Osteocyte (in vitro differentiated cells): ENCODE measurements around the gene GINM1. TPM values are rescaled to one million over a fixed set of nuclear protein-coding genes. Genes with fewer than 3 reads are reported as not detected.
A peak's percentile ranks its signal among the peaks of the same experiment; 100 is the strongest.

ENCODE experiments used
- DNase-seq: peaks from one replicate; pipeline ENCODE4 v3.0.0; 2021; ENCODE audit warnings: mixed read lengths; ENCODE audit not compliant: unreplicated experiment; ENCODE audit errors: extremely low spot score
- H3K27ac Mint-ChIP-seq: one replicate; pipeline ENCODE4 v1.8.0; 2021; ENCODE audit warnings: mild to moderate bottlenecking, mixed read lengths; ENCODE audit not compliant: unreplicated experiment
- H3K27me3 Mint-ChIP-seq: one replicate; pipeline ENCODE4 v1.8.0; 2021; ENCODE audit warnings: mixed read lengths; ENCODE audit not compliant: unreplicated experiment
- H3K36me3 Mint-ChIP-seq: one replicate; pipeline ENCODE4 v1.8.0; 2021; ENCODE audit warnings: mixed read lengths; ENCODE audit not compliant: unreplicated experiment
- H3K4me1 Mint-ChIP-seq: one replicate; pipeline ENCODE4 v1.8.0; 2021; ENCODE audit warnings: mixed read lengths; ENCODE audit not compliant: unreplicated experiment
- H3K4me3 Mint-ChIP-seq: one replicate; pipeline ENCODE4 v1.8.0; 2021; ENCODE audit warnings: mild to moderate bottlenecking, moderate library complexity, mixed read lengths; ENCODE audit not compliant: unreplicated experiment
- H3K9me3 Mint-ChIP-seq: one replicate; pipeline ENCODE4 v1.8.0; 2021; ENCODE audit warnings: mixed read lengths; ENCODE audit not compliant: unreplicated experiment
- total RNA-seq: library from RNA; stranded (reverse); gene quantifications from 2 replicates; pipeline ENCODE4 v1.2.1, GENCODE V29; 2021
- TF ChIP-seq, protein P1 (sequence below): fragments of 200-600 bp; sonication (generic); IDR thresholded peaks from 2 replicates; pipeline ENCODE4 v1.5.0; 2021; ENCODE audit warnings: antibody characterized with exemption, mild to moderate bottlenecking, moderate library complexity

Gene GINM1
- total RNA-seq, 1 donor from 2014 or later: 66.2 TPM

DNA sequence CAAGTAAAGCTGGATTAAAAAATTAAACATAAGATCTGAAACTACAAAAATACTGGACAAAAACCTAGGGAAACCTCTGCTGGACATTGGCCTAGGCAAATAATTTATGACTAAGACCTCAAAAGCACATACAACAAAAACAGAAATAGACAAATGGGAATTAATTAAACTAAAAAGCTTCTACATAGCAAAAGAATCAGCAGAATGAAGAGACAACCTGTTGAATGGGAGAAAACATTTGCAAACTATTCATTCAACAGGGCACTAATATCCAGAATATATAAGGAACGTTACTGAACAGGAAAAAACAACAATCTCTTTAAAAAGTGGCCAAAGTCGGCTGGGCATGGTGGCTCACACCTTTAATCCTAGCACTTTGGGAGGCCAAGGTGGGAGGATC, 6.8 kb upstream of the GINM1 start:
- TF ChIP-seq, protein P1, sequence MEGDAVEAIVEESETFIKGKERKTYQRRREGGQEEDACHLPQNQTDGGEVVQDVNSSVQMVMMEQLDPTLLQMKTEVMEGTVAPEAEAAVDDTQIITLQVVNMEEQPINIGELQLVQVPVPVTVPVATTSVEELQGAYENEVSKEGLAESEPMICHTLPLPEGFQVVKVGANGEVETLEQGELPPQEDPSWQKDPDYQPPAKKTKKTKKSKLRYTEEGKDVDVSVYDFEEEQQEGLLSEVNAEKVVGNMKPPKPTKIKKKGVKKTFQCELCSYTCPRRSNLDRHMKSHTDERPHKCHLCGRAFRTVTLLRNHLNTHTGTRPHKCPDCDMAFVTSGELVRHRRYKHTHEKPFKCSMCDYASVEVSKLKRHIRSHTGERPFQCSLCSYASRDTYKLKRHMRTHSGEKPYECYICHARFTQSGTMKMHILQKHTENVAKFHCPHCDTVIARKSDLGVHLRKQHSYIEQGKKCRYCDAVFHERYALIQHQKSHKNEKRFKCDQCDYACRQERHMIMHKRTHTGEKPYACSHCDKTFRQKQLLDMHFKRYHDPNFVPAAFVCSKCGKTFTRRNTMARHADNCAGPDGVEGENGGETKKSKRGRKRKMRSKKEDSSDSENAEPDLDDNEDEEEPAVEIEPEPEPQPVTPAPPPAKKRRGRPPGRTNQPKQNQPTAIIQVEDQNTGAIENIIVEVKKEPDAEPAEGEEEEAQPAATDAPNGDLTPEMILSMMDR: no peak
- Mint-ChIP-seq H3K36me3 (no peaks in the 10 kb centered on the region), H3K27ac (no peak overlapping the region), H3K4me1 (no peaks in the 10 kb centered on the region), H3K9me3 (no peaks in the 10 kb centered on the region), H3K27me3 (peaks cover 57% of the 10 kb centered on the region), H3K4me3 (no peak overlapping the region)
- DNase-seq: no peak

DNA sequence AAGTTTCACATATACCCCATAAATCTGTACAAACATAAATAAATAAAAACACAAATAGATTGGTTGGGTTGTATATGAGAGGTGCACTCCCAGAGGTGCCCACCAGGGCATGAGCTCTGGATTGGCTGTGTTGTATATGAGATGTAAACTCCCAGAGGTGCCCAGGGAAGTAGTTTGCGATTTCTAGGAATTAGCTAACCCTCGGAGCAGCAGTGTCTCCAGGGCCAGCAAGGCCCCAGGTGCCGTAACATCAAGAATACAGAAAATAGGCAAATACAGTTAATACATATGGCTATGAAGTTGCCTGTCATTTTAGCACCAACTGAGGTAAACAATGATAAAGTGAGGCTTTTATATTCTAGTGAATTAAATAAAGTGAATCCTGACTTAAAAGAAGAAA, 5.4 kb upstream of the GINM1 start:
- Mint-ChIP-seq H3K27me3 (peaks cover 44% of the 10 kb centered on the region), H3K9me3 (no peaks in the 10 kb centered on the region), H3K36me3 (no peaks in the 10 kb centered on the region), H3K4me3 (no peak overlapping the region), H3K27ac (no peak overlapping the region), H3K4me1 (peaks cover 4% of the 10 kb centered on the region)
- DNase-seq: no peak
- TF ChIP-seq, protein P1: peak; percentile 50

DNA sequence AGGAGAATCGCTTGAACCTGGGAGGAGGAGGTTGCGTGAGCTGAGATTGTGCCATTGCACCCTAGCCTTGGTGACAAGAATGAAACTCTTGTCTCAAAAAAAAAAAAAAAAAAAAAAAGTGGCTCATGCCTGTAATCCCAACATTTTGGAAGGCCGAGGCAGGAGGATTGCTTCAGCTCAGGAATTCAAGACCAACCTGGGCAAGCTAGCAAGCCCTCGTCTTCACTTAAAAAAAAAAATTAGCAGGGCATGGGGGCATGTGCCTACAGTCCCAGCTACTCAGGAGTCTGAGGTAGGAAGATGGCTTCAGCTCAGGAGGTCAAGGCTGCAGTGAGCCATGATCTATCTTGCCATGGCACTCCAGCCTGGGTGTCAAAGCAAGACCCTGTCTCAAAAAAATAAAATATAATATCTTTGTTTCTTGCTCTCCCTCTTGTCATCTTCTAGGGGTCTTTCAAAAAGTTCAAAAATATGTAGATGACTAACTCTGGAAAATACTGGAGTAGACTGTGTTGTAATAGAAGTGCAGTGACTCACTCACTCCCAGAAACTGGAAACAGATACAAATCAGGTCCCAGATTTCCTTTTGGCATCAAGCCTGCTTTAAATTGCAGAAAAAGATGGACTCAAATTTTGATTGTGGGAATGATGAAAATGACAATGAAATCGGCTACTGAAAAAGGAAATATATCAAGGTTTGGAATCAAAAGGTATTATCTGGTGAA, 2.8 kb upstream of the GINM1 start:
- Mint-ChIP-seq H3K4me3 (no peak overlapping the region), H3K4me1 (peaks cover 15% of the 10 kb centered on the region), H3K27ac (no peak overlapping the region), H3K36me3 (no peaks in the 10 kb centered on the region), H3K9me3 (no peaks in the 10 kb centered on the region), H3K27me3 (peaks cover 23% of the 10 kb centered on the region)
- no peak for DNase-seq
- TF ChIP-seq, protein P1: no peak

DNA sequence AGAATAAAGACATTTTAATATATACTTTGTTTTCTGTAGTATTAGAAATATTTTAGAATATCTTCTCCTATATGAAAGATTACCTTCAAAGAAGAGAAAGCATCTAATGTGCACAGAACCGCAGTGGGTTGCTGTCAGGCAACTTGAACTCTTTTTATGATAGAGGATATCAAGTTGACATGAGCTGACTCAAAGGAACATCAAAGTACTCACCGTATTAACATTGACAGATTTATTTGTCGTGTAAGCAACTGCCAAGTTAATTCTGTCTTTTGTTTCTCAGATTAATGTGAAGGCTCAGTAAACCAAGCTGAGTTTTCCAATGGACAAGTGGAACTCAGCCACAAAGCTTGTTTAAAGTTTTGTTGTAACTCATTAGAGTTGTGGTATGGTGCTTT, 2.2 kb upstream of the GINM1 start:
- no peak for DNase-seq
- Mint-ChIP-seq H3K4me1 (peaks cover 15% of the 10 kb centered on the region), H3K9me3 (no peaks in the 10 kb centered on the region), H3K27me3 (peaks cover 18% of the 10 kb centered on the region), H3K36me3 (no peaks in the 10 kb centered on the region), H3K4me3 (no peak overlapping the region), H3K27ac (no peak overlapping the region)
- TF ChIP-seq, protein P1: no peak

DNA sequence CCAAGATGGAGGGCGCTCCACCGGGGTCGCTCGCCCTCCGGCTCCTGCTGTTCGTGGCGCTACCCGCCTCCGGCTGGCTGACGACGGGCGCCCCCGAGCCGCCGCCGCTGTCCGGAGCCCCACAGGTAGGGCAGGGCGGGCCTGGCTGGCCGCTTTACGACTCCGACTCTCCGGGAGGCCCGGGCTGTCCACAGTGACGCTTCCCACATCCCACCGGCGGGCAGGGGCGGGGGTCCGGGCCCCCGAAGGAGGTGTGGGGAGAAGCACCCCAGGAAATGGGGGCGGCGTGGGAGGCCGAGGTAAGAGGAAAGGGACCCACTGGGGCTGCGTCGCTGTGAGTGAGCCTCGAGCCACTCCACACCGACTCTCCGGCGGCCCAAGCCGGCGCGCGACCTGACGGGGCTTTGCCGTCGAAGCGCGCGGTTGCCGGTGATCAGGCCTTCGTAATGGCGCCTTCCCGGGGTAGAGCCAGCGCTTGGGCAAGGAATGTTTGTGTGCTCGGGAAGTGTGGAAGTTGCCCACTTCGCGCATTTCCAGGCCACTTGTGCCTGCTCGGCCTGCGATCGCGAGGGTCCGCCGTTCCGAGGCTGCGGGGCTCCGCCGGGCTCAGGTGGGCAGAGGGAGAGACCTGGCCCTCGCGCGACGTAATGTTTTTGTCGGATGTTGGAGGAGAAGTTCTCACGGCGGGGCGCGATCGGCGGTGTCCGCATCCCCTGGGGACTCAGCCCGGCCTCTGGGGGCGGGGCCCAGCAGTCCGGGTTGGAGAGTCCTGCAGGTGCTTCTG, 427 bp downstream of the GINM1 start:
- DNase-seq: peak; percentile 87
- TF ChIP-seq, protein P1: no peak
- H3K9me3 Mint-ChIP-seq: no peaks in the 10 kb centered on the region

More for the DNA sequence above, 427 bp downstream of the GINM1 start:
- H3K4me3 Mint-ChIP-seq: peak overlapping the region; percentile 94
- H3K36me3 Mint-ChIP-seq: no peaks in the 10 kb centered on the region
- H3K27me3 Mint-ChIP-seq: no peaks in the 10 kb centered on the region
- peaks cover 19% of the 10 kb centered on the region for H3K4me1 Mint-ChIP-seq
- peak overlapping the region; percentile 92 for H3K27ac Mint-ChIP-seq
